Peyer's patch (tissue), 4 donors: ENCODE results near the gene ZG16B. TPM values are rescaled to one million over a fixed set of nuclear protein-coding genes. Genes with fewer than 3 reads are reported as not detected.

Experiments
- DNase-seq, 3 donors: peaks; one replicate each; pipeline ENCODE4 v3.0.0-alpha.2; 2017 to 2019
- H3K27ac ChIP-seq, 4 donors: fragments of 200-600 bp; sonication (generic); one replicate each; pipeline ENCODE4 v1.5.1; 2016 to 2019
- H3K27me3 ChIP-seq, 2 donors: fragments of 200-600 bp; sonication (generic); one replicate each; pipeline ENCODE4 v1.5.1; 2019
- H3K36me3 ChIP-seq, 3 donors: fragments of 200-600 bp; sonication (generic); one replicate each; pipeline ENCODE4 v1.5.1; 2016 to 2019
- H3K4me1 ChIP-seq, 4 donors: fragments of 200-600 bp; sonication (generic); one replicate each; pipeline ENCODE4 v1.5.1; 2016 to 2019
- H3K4me3 ChIP-seq, 4 donors: fragments of 200-600 bp; sonication (generic); 1 replicate in 3 of 4; 2 replicates in 1 of 4; pipeline ENCODE4 v1.5.1; 2016 to 2019; ENCODE audit warnings: mild to moderate bottlenecking in 1 of 4
- H3K9me3 ChIP-seq, 4 donors: fragments of 200-600 bp; sonication (generic); one replicate each; pipeline ENCODE4 v1.5.1; 2016 to 2019; ENCODE audit warnings: mild to moderate bottlenecking in 1 of 4
- POLR2A ChIP-seq, 2 donors: fragments of 450-650 bp; IDR thresholded peaks; one replicate each; pipeline ENCODE4 v1.5.1; 2017; ENCODE audit warnings: antibody characterized with exemption in 2 of 2, mild to moderate bottlenecking in 2 of 2, moderate library complexity in 2 of 2
- total RNA-seq, 4 donors: library from RNA; depleted of rRNA; stranded (reverse); fragments of >200 nt; gene quantifications; one replicate each; pipeline ENCODE4 v1.1.0, GENCODE V29; 2016
- TF ChIP-seq, protein P1 (sequence below), 6 experiments: fragments of 450-650 bp in 4 of 6; fragments of 200-600 bp in 2 of 6; sonication (generic) in 1 of 6; IDR thresholded peaks; one replicate each; pipeline ENCODE4 v1.5.1; 2017 to 2019; ENCODE audit warnings: antibody characterized with exemption in 6 of 6, mild to moderate bottlenecking in 3 of 6, moderate library complexity in 1 of 6

The ZG16B gene
- total RNA-seq, 4 donors from 2014 or later, result 2.5 to 13.0 (median 5.5) TPM

- Histone ChIP-seq H3K27ac (no peak overlapping the region), H3K4me1 (peaks cover 0 to 9% (median 3%) of the 10 kb centered on the region in 4 donors), H3K27me3 (peaks cover 0 to 4% of the 10 kb centered on the region in 2 donors), H3K36me3 (no peaks in the 10 kb centered on the region), H3K9me3 (no peaks in the 10 kb centered on the region), H3K4me3 (no peak overlapping the region)
- peak in 1 of 3 donors; percentile 32 for DNase-seq
- no peak for TF ChIP-seq POLR2A (IDR thresholded peaks at IDR 0.05)
- TF ChIP-seq, protein P1, sequence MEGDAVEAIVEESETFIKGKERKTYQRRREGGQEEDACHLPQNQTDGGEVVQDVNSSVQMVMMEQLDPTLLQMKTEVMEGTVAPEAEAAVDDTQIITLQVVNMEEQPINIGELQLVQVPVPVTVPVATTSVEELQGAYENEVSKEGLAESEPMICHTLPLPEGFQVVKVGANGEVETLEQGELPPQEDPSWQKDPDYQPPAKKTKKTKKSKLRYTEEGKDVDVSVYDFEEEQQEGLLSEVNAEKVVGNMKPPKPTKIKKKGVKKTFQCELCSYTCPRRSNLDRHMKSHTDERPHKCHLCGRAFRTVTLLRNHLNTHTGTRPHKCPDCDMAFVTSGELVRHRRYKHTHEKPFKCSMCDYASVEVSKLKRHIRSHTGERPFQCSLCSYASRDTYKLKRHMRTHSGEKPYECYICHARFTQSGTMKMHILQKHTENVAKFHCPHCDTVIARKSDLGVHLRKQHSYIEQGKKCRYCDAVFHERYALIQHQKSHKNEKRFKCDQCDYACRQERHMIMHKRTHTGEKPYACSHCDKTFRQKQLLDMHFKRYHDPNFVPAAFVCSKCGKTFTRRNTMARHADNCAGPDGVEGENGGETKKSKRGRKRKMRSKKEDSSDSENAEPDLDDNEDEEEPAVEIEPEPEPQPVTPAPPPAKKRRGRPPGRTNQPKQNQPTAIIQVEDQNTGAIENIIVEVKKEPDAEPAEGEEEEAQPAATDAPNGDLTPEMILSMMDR (IDR thresholded peaks at IDR 0.05), result no peak
Measured at GRCh38 chr16:2790631-2791030, 39.5 kb upstream of the ZG16B start.

GRCh38 chr16:2791174-2791573 lies 38.9 kb upstream of the ZG16B start:
- Histone ChIP-seq H3K4me1 (peaks cover 0 to 4% (median 0%) of the 10 kb centered on the region in 4 donors), H3K9me3 (no peaks in the 10 kb centered on the region), H3K27ac (no peak overlapping the region), H3K36me3 (no peaks in the 10 kb centered on the region), H3K27me3 (no peaks in the 10 kb centered on the region), H3K4me3 (no peak overlapping the region)
- DNase-seq, result peak in 1 of 3 donors; percentile 15
- TF ChIP-seq, protein P1 (IDR thresholded peaks at IDR 0.05), result no peak
- TF ChIP-seq POLR2A (IDR thresholded peaks at IDR 0.05), result no peak

DNA sequence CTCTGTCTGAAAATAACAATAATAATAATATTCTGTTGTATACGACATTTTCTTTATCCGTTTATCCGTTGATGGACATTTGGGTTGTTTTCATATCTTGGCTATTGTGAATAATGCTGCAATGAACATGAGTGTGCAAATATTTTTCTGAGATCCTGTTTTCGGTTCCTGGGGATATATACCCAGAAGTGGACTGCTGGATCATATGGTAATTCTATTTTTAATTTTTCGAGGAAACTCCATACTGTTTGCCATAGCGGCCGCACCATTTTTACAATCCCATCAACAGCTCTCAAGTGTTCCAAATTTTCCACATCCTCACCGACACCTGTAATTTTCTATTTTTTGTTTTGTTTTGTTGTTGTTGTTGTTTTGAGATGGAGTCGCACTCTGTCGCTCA lies 37.2 kb upstream of the ZG16B start:
- H3K4me3 ChIP-seq, result no peak overlapping the region
- H3K27me3 ChIP-seq, result no peaks in the 10 kb centered on the region
- DNase-seq, result no peak
- H3K27ac ChIP-seq, result no peak overlapping the region
- no peaks in the 10 kb centered on the region for H3K36me3 ChIP-seq
- TF ChIP-seq, protein P1 (IDR thresholded peaks at IDR 0.05), result no peak
- TF ChIP-seq POLR2A (IDR thresholded peaks at IDR 0.05), result no peak
- H3K4me1 ChIP-seq, result no peaks in the 10 kb centered on the region
- no peaks in the 10 kb centered on the region for H3K9me3 ChIP-seq

DNA sequence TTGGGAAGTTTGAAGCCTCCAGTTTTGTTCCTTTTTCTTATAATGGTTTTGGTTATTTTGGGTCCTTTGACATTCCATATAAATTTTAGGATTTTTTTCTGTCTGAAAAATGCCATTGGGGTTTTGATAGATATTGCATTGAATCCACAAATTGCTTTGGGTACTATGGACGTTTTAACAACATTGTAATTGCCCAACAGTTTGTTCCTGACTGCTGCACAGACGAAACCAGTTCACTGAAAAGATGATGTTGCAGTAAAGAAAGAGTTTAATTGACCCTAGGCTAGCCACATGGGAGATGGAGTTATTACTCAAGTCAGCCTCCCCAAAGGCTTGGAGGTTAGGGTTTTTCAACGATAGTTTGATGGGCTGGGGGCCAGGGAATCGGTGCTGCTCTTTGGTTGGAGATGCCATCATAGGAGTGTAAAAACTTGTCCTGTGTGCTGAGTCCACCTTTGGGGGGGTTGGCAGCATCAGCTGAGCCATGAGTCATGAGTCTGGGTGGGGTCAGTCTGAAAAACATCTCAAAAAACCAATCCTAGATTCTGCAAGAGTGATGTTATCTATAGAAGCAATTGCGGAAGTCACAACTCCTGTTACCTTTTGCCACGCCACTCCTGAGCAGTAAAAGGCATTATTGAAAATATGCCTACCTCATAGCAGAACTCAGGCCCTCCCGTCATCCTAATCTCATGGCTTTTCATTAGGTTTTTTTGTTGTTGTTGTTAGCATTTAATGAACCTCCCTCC lies 34.5 kb upstream of the ZG16B start:
- no peaks in the 10 kb centered on the region for H3K4me1 ChIP-seq
- DNase-seq, result peak in 1 of 3 donors; percentile 34
- H3K4me3 ChIP-seq, result no peak overlapping the region
- H3K9me3 ChIP-seq, result no peaks in the 10 kb centered on the region
- TF ChIP-seq, protein P1 (IDR thresholded peaks at IDR 0.05), result no peak
- TF ChIP-seq POLR2A (IDR thresholded peaks at IDR 0.05), result no peak
- H3K27ac ChIP-seq, result peak overlapping the region in 1 of 4 donors; percentile 23
- no peaks in the 10 kb centered on the region for H3K27me3 ChIP-seq
- H3K36me3 ChIP-seq, result no peaks in the 10 kb centered on the region

- no peaks in the 10 kb centered on the region for H3K27me3 ChIP-seq
- TF ChIP-seq, protein P1 (IDR thresholded peaks at IDR 0.05), result no peak
- TF ChIP-seq POLR2A (IDR thresholded peaks at IDR 0.05), result no peak
- peaks cover 0 to 2% (median 0%) of the 10 kb centered on the region in 4 donors for H3K9me3 ChIP-seq
- no peak overlapping the region for H3K4me3 ChIP-seq
- DNase-seq, result peak in 1 of 3 donors; percentile 33
- H3K27ac ChIP-seq, result no peak overlapping the region
- H3K4me1 ChIP-seq, result no peaks in the 10 kb centered on the region
- no peaks in the 10 kb centered on the region for H3K36me3 ChIP-seq
Measured at GRCh38 chr16:2798723-2799204, 31.3 kb upstream of the ZG16B start.
